GM23338 (cell line): Measurements from ENCODE around the gene AADAC.
"Not testable (repeated sequence)": the region's sequence is repeated elsewhere in the genome, so short reads cannot be mapped to it uniquely, and the experiment has no call there.

Experiments
- CREB1 ChIP-seq: fragments of 250-450 bp; sonication (Bioruptor Pico); IDR thresholded peaks from 2 replicates; pipeline ENCODE4 v1.5.0; 2020; ENCODE audit warnings: low read depth, mild to moderate bottlenecking, moderate library complexity
- CTCF ChIP-seq, 2 experiments: fragments of 200-600 bp in 1 of 2; sonication (generic) in 1 of 2; conservative IDR thresholded peaks; 2 replicates each; pipeline versions ENCODE4 v1.5.1 to v1.6.1; 2016 to 2017; ENCODE audit warnings: antibody characterized with exemption in 2 of 2, low read depth in 2 of 2, mild to moderate bottlenecking in 2 of 2, moderate library complexity in 1 of 2
- EZH2 ChIP-seq: fragments of 200-600 bp; sonication (generic); IDR thresholded peaks from one replicate; pipeline ENCODE4 v1.8.0; 2017; ENCODE audit warnings: antibody characterized with exemption, mild to moderate bottlenecking, low read depth; ENCODE audit not compliant: unreplicated experiment
- POLR2AphosphoS5 ChIP-seq: IDR thresholded peaks from 2 replicates; pipeline ENCODE4 v1.6.1; 2016; ENCODE audit warnings: antibody characterized with exemption, low read depth
- REST ChIP-seq: IDR thresholded peaks from one replicate; pipeline ENCODE4 v1.6.1; 2018; ENCODE audit warnings: antibody characterized with exemption; ENCODE audit not compliant: unreplicated experiment

- not testable (repeated sequence) for TF ChIP-seq CTCF (conservative IDR thresholded peaks at IDR 0.05; ENCODE audit: low read depth in 2 of 2); REST; EZH2; CREB1 (CRISPR knock-in tag); POLR2AphosphoS5
Measured at GRCh38 chr3:151764699-151765098, 49.2 kb upstream of the AADAC start.
